ENCODE data around the gene CCNJL. TPM values are rescaled to one million over a fixed set of nuclear protein-coding genes. Genes with fewer than 3 reads are reported as not detected.
A peak's percentile ranks its signal among the peaks of the same experiment; 100 is the strongest.

CCNJL gene
- under 1 TPM; 0.10 to 0.30 (median 0.13) TPM for total RNA-seq

GRCh38 chr5:160312134-160312959 lies at the start of gene CCNJL:
Gene CCNJL, minus strand, starts transcription at chr5:160312564. Its CDS starts 641 bp downstream, at chr5:160311923.
- Mint-ChIP-seq H3K9me3 (no peaks in the 10 kb centered on the region), H3K4me1 (ENCODE audit: low read depth) (peaks cover 8% of the 10 kb centered on the region), H3K27me3 (ENCODE audit: low read depth) (peaks cover 52% of the 10 kb centered on the region), H3K36me3 (ENCODE audit: insufficient read depth) (no peaks in the 10 kb centered on the region), H3K4me3 (peak within 1 kb of the TSS; percentile 69)
- ATAC-seq (peak; percentile 38 to 41), DNase-seq (no peak)

DNA sequence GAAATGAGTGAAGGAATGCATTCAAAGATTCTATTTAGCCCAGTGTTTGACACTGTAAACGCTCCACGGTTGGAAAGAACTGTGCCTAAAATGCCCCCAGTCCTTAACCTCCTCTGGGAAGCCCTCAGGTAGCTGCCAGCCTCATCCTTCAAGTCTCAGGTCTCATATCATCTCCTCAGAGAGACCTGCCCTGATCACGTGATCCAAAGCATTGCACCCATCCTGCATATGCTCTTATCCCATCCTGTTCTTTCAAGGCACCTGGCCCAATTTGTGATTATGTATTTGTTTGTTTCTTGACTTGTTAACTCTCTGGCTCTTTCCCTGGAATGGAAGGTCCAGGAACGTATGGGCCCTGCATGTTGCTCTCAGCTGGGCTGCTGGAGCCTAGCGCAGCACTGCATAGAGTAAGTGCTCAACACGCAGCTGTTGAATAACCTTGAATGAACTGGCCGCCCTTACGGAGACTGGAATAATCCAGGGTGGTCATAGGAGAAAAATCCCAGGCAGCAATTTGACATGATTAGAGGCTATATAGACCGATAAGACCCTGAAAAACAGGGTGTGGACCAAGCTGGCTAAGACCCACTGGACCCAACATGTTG lies 49.4 kb upstream of the CCNJL start:
- H3K4me1 Mint-ChIP-seq (ENCODE audit: low read depth), result no peaks in the 10 kb centered on the region
- ATAC-seq (no peak), DNase-seq (no peak)
- peaks cover 14% of the 10 kb centered on the region for H3K27me3 Mint-ChIP-seq (ENCODE audit: low read depth)
- H3K36me3 Mint-ChIP-seq (ENCODE audit: insufficient read depth), result no peaks in the 10 kb centered on the region
- no peak overlapping the region for H3K4me3 Mint-ChIP-seq
- H3K9me3 Mint-ChIP-seq, result no peaks in the 10 kb centered on the region

- Mint-ChIP-seq H3K4me3 (no peak overlapping the region), H3K27me3 (ENCODE audit: low read depth) (peaks cover 14% of the 10 kb centered on the region), H3K4me1 (ENCODE audit: low read depth) (no peaks in the 10 kb centered on the region), H3K9me3 (no peaks in the 10 kb centered on the region), H3K36me3 (ENCODE audit: insufficient read depth) (no peaks in the 10 kb centered on the region)
- DNase-seq (no peak), ATAC-seq (no peak)
These were observed 47.9 kb upstream of the CCNJL start for GRCh38 chr5:160360310-160360709.

GRCh38 chr5:160359816-160360215 lies 47.5 kb upstream of the CCNJL start:
- no peak overlapping the region for H3K4me3 Mint-ChIP-seq
- H3K4me1 Mint-ChIP-seq (ENCODE audit: low read depth), result no peaks in the 10 kb centered on the region
- no peaks in the 10 kb centered on the region for H3K9me3 Mint-ChIP-seq
- ATAC-seq, result no peak
- DNase-seq, result no peak
- H3K36me3 Mint-ChIP-seq (ENCODE audit: insufficient read depth), result no peaks in the 10 kb centered on the region
- peaks cover 10% of the 10 kb centered on the region for H3K27me3 Mint-ChIP-seq (ENCODE audit: low read depth)

GRCh38 chr5:160359242-160359641 lies 46.9 kb upstream of the CCNJL start:
- Mint-ChIP-seq H3K27me3 (ENCODE audit: low read depth) (peaks cover 8% of the 10 kb centered on the region), H3K9me3 (no peaks in the 10 kb centered on the region), H3K4me1 (ENCODE audit: low read depth) (no peaks in the 10 kb centered on the region), H3K36me3 (ENCODE audit: insufficient read depth) (no peaks in the 10 kb centered on the region), H3K4me3 (no peak overlapping the region)
- DNase-seq (no peak), ATAC-seq (no peak)

DNA sequence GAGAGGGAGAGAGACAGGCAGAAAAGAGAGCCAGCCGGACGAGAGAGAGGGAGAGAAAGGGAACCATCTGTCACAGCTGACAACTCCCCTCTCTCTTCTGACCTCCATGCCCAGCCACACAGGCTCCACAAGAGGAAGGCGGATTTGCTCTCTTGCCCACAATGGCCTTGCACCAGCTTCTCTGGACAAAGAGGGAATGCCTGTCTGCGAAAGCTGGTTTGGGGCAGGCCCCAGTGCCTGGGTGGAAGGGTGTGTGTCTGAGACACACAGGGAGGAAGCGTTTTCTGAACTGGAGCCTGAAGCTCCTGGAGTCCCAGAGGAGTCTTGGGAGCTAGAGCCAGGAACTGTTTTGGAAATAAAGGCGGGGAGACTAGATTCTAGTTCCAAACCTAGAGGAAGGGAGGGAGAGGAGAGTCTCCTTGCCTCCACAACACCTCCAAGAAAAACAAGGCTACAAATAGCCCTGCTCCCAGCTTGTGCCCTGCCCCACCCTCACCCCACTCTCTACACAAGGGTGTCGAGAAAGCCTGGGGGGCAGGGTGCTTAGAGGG lies 45.6 kb upstream of the CCNJL start:
- no peaks in the 10 kb centered on the region for H3K4me1 Mint-ChIP-seq (ENCODE audit: low read depth)
- DNase-seq (no peak), ATAC-seq (no peak)
- no peak overlapping the region for H3K4me3 Mint-ChIP-seq
- H3K27me3 Mint-ChIP-seq (ENCODE audit: low read depth), result peaks cover 8% of the 10 kb centered on the region
- H3K36me3 Mint-ChIP-seq (ENCODE audit: insufficient read depth), result no peaks in the 10 kb centered on the region
- H3K9me3 Mint-ChIP-seq, result no peaks in the 10 kb centered on the region

DNA sequence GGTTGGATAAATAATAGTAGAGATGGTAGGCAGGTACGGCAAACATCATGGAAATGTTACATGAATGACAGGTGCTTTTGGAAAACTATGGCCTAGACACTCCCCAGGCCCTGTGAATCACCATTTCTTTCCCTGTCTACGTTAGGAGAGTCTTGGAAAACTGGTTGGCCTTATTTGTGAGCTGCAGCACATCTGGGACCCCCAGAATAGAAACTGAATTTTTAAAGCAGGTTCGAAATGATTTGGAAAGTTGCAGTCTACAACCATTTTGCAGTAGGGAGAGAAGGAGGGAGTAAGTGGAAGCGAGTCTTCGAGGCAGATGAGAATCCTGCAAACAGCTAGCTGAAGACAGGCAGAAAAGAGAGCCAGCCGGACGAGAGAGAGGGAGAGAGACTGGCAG lies 45.0 kb upstream of the CCNJL start:
- Mint-ChIP-seq H3K36me3 (ENCODE audit: insufficient read depth) (no peaks in the 10 kb centered on the region), H3K4me1 (ENCODE audit: low read depth) (no peaks in the 10 kb centered on the region), H3K4me3 (no peak overlapping the region), H3K9me3 (no peaks in the 10 kb centered on the region), H3K27me3 (ENCODE audit: low read depth) (peaks cover 8% of the 10 kb centered on the region)
- ATAC-seq, result no peak
- no peak for DNase-seq

DNA sequence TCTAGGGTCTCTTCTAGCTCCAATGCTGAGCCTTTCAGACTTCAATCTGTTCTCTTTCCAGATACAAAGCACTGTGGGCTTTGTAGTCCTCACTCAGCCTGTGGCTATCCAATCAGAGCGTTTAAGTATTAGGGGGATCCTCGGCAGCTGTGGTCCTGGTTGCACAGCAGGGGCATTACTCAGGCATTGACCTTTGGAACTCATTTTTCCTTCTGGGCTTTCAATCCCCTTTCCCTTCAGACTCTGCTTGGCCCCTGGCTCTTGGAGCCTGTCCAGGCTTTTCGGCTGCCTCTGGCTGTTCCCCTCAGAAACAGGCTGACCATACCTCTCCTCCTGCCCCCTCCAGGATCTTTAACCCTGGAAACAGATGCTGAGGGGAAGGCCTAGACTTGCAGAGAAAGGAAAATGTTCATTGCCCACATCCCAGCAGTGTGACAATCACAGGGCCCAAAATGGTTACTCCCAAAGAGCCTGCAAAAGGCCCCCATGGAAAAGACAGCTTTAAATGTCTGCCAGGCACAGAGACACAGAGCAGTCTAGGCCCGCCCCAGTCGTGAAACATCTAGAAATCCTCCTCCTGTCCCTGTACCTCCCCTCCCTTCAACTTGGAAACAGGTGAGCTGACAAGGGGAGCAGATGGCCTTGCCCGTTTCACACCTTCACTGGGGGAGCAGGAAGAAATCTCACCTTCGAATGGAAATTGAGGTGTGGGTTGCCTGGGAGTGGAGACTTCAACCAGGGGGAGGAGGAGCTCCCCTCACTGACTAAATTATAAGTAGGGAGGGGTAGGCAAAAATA lies 44.4 kb upstream of the CCNJL start:
- no peak for ATAC-seq
- H3K27me3 Mint-ChIP-seq (ENCODE audit: low read depth), result peaks cover 2% of the 10 kb centered on the region
- no peak for DNase-seq
- H3K4me3 Mint-ChIP-seq, result no peak overlapping the region
- no peaks in the 10 kb centered on the region for H3K36me3 Mint-ChIP-seq (ENCODE audit: insufficient read depth)
- H3K4me1 Mint-ChIP-seq (ENCODE audit: low read depth), result no peaks in the 10 kb centered on the region
- H3K9me3 Mint-ChIP-seq, result no peaks in the 10 kb centered on the region

- H3K4me3 Mint-ChIP-seq, result no peak overlapping the region
- no peaks in the 10 kb centered on the region for H3K36me3 Mint-ChIP-seq (ENCODE audit: insufficient read depth)
- H3K27me3 Mint-ChIP-seq (ENCODE audit: low read depth), result no peaks in the 10 kb centered on the region
- ATAC-seq, result no peak
- DNase-seq, result no peak
- no peaks in the 10 kb centered on the region for H3K4me1 Mint-ChIP-seq (ENCODE audit: low read depth)
- no peaks in the 10 kb centered on the region for H3K9me3 Mint-ChIP-seq
These were observed 42.3 kb upstream of the CCNJL start for GRCh38 chr5:160354666-160355065.

DNA sequence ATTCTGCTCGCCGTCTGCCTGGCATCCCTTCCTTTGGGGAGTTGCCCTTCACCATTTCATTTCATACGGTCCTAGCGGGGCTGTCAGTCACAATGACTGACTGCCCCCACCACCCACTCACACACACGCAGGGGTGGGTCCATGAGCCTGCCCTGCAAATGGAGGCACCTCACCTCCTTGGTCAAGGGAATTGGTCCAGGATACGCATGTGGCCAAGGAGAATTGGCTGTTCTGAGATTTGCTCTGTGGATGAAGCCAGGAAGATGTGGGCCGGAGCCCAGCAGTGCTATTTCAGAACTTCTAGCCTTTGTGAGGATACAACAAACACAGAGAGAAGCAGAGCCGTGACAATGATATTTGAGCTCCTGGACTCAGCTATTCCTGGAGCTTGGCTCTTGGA lies 41.0 kb upstream of the CCNJL start:
- H3K4me3 Mint-ChIP-seq, result no peak overlapping the region
- no peaks in the 10 kb centered on the region for H3K27me3 Mint-ChIP-seq (ENCODE audit: low read depth)
- H3K4me1 Mint-ChIP-seq (ENCODE audit: low read depth), result no peaks in the 10 kb centered on the region
- H3K9me3 Mint-ChIP-seq, result no peaks in the 10 kb centered on the region
- ATAC-seq (no peak), DNase-seq (no peak)
- H3K36me3 Mint-ChIP-seq (ENCODE audit: insufficient read depth), result no peaks in the 10 kb centered on the region

DNA sequence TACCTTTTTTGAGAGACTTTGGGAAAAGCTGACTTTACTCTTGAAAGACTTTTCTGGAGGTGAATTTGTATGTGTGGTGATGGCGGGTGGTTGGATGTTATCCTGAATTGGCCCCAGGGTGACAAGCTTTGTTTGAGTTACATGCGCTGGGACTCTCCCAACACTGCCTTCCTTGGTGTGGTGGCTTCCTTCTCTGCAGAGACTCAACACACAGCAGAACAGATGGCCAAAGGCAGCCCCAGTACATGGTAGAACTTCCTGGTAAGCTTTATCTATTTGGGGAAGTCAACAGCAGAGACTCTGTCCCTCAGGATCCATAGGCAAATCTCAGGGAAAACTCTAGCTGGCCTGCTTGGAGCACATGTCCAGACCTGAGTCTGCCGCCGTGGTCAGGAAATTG lies 39.9 kb upstream of the CCNJL start:
- ATAC-seq (no peak), DNase-seq (no peak)
- no peaks in the 10 kb centered on the region for H3K36me3 Mint-ChIP-seq (ENCODE audit: insufficient read depth)
- H3K9me3 Mint-ChIP-seq, result no peaks in the 10 kb centered on the region
- H3K4me3 Mint-ChIP-seq, result no peak overlapping the region
- no peaks in the 10 kb centered on the region for H3K27me3 Mint-ChIP-seq (ENCODE audit: low read depth)
- no peaks in the 10 kb centered on the region for H3K4me1 Mint-ChIP-seq (ENCODE audit: low read depth)

- Mint-ChIP-seq H3K4me3 (no peak overlapping the region), H3K9me3 (no peaks in the 10 kb centered on the region), H3K27me3 (ENCODE audit: low read depth) (no peaks in the 10 kb centered on the region), H3K36me3 (ENCODE audit: insufficient read depth) (no peaks in the 10 kb centered on the region), H3K4me1 (ENCODE audit: low read depth) (no peaks in the 10 kb centered on the region)
- ATAC-seq (no peak), DNase-seq (no peak)
These were observed 37.6 kb upstream of the CCNJL start for GRCh38 chr5:160349935-160350303.

DNA sequence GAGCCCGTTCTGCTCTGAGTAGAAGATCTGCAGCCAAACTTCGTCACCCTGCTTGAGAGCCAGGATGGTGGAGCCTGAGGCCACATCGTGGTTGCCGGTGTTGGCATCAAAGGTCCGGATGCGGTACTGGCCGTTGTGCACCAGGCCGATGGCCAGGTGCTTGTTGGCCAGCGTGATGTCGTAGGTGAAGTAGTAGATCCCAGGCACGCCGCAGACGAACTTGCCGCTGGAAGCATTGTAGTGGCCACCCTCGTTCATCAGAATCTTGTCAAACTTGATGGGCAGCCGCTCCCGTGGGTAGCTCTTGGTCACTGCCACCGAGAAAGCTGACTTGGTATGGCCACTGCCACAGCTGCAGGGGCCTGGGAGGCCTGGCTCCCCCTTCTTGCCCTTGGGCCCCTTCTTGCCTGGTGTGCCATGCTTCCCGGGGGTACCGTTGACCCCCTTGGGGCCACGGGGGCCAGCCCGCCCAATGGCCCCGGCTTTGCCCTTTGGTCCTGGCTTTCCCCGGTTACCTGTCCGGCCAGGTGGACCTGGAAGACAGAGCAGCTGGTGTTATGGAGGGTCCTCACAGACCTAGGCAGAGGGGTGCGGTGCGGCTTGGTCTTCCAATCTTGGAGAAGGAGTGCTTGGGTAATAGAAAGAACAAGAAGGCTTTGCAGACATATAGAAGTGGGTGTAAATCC lies 37.0 kb upstream of the CCNJL start:
- DNase-seq, result no peak
- Mint-ChIP-seq H3K4me1 (ENCODE audit: low read depth) (no peaks in the 10 kb centered on the region), H3K36me3 (ENCODE audit: insufficient read depth) (no peaks in the 10 kb centered on the region)

DNA sequence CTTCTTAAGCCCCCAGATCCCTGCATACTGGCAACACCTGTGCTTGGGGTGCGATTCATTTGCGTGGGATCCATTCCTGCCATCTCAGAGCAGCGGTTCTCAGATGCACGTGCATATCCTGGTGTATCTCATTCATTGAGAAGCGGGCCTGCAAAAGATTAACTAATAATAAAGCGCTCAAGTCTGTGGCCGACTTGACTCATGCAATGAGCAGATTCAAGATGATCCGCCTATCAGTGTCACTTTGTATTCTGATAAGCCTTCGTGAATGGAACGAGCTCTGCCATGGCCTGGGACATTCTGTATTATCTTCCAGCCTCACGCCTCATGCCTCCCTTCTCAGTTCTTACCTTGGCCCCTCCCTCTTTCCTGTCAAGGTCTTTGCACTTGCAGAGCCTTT lies 35.7 kb upstream of the CCNJL start:
- no peaks in the 10 kb centered on the region for H3K9me3 Mint-ChIP-seq
- no peak overlapping the region for H3K4me3 Mint-ChIP-seq
- H3K36me3 Mint-ChIP-seq (ENCODE audit: insufficient read depth), result no peaks in the 10 kb centered on the region
- no peak for ATAC-seq
- no peaks in the 10 kb centered on the region for H3K4me1 Mint-ChIP-seq (ENCODE audit: low read depth)
- peaks cover 4% of the 10 kb centered on the region for H3K27me3 Mint-ChIP-seq (ENCODE audit: low read depth)
- DNase-seq, result no peak

More for the DNA sequence above, 37.0 kb upstream of the CCNJL start:
- ATAC-seq, result no peak
- Mint-ChIP-seq H3K4me3 (no peak overlapping the region), H3K27me3 (ENCODE audit: low read depth) (no peaks in the 10 kb centered on the region), H3K9me3 (no peaks in the 10 kb centered on the region)

Data from activated T-cell treated with anti-CD3 and anti-CD28 coated beads, Interleukin-2, amount 50 U/mL, for 4 hours (primary cell).